Ovary (tissue), 3 donors: ENCODE results near the gene C1orf115.

ENCODE experiments used
- CTCF ChIP-seq, 3 donors: fragments of 450-650 bp in 2 of 3; fragments of 200-600 bp in 1 of 3; IDR thresholded peaks; one replicate each; pipeline versions ENCODE4 v1.5.1 to v1.8.0; 2016 to 2022; ENCODE audit warnings: antibody characterized with exemption in 3 of 3, mild to moderate bottlenecking in 1 of 3
- POLR2A ChIP-seq: fragments of 450-650 bp; IDR thresholded peaks from one replicate; pipeline ENCODE4 v1.6.1; 2017; ENCODE audit warnings: antibody characterized with exemption, mild to moderate bottlenecking, moderate library complexity
- donor health status: DM: no; HTN: no; CAD: no.

GRCh38 chr1:220666349-220666748 is 23.8 kb upstream of the C1orf115 start:
- TF ChIP-seq CTCF (IDR thresholded peaks at IDR 0.05) (no peak), POLR2A (no peak)
